ELR (cell line): ENCODE data around the gene ANKS1B.
"Not testable (repeated sequence)": the region's sequence is repeated elsewhere in the genome, so short reads cannot be mapped to it uniquely, and the experiment has no call there.

Source experiments
- DNase-seq: peaks from one replicate; pipeline ENCODE4 v3.0.0-alpha.2; 2015; ENCODE audit warnings: low read depth

Gene ANKS1B

DNA sequence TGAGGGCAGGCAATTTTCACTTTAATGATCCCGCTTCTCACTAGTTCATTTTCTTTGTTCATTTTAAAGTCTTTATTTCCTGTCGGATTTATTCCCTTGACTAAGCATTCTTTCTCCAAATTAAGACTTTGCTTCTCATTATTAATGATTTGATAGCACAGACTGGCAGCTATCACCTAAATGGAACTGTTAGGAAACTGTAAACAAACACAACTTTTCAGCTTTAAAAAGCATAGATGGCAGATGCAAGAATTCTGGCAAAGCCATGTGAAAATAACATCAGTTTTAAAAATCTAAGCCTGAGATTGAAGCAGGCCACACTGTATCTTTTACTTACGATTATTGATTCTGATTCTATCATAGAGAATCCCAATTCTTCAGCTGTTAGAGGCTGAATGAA lies 225.7 kb downstream of the ANKS1B start:
- no peak for DNase-seq

DNA sequence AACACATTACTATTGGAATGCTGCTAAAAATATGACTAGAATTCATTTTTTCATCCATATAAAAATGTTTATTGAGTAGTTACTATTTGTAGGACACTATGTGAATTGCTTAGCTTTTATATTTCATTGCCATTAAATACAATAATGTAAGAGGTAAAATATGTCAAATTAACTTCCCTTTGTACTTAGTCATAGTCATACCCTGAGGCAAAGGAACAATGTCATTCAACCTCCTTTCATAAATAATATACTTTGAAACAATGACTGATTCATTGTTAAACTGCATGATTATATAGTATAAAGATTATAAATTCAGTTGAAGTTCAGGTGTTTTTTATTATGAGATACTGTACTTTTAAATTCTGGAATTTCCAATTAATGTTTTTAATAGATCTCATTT lies 232.0 kb downstream of the ANKS1B start:
- peak; percentile 52 for DNase-seq

DNA sequence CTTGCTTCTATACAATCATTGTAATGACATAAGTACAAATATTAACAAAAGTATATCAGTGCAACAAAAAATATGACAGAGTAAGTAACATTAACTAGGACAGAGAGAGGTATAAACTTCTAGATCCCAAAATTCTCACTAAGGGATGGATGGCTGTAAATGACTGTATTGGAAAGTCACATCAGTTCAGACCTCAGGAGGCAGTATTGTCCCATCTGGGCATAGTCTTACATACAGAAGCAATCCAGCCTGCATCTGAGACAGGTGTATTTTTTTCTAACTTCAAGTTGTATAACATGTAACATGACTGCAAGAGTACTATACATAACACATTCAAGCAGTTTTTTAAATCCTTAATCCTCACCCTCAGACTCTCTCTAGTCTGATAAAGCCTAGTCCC lies 238.2 kb downstream of the ANKS1B start:
- DNase-seq, result no peak

DNA sequence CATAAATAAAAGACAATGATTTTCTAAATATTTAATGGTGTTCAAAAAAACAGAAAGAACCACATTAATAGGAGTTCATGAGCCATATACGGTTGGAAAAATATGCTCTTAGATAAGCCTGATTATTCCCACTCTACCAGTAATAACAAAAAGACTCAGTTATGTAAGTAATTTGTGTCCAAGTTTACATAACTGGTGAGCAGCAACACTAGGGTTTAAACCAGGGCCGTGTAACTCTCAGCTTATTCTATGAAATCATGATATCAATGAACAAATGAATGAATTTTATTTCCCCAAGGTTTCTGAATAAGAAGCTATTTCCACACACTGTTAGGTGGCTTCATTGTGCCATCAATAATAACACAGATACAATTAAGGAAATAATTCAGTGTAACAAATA lies 238.8 kb downstream of the ANKS1B start:
- DNase-seq, result no peak

DNA sequence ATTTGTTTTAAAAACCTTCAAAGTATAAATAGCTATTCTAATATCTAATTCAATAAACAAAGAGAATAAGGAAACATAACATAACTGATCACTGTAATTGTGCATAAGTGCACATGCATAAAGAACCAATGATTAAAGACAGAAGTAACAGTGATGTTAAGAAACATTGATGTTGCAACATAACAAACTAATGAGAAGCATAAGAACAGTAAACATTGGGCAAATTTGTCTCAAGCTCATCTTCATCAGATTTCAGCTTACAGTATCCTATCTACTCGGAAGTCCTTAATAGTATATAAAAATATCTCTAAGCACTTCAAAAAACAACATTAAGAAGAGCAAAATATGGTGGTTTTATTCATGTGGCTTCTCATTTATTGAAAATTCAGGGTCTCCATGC lies 239.6 kb downstream of the ANKS1B start:
- no peak for DNase-seq

DNA sequence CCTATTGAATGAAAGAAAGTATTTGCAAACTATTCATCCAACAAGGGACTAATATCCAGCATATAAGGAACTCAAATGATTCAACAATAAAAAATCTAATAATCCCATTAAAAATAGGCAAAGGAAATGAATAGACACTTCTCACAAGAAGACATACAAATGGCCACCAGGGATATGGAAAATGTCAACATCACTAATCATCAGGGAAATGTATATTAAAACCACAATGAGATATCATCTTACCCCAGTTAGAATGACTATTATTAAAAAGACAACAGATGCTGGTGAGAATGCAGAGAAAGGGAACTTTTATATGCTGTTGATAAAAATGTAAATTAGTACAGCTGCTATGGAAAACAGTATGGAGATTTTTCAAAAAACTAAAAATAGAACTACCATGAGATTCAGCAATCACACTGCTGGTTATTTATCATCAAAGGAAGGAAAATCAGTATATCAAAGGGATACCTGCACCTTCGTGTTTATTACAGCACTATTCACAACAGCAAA lies 247.9 kb downstream of the ANKS1B start:
- no peak for DNase-seq

DNA sequence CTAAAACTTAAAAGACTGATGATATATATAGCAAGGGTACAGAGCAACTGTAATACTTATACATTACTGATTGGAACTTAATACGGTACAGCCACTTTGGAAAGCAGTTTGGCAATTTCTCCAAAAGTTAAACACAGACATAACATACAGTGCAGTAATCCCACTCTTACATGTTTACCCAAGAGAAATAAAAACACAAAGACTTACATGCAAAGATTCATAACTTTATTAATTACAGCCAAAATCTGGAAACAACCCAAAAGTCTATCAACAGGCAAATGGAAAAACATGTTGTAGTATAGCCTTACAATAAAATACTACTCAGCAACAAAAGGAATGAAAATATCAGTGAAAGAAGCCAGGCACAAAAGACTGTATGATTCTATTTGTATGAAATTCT lies 252.6 kb downstream of the ANKS1B start:
- DNase-seq, result no peak

DNA sequence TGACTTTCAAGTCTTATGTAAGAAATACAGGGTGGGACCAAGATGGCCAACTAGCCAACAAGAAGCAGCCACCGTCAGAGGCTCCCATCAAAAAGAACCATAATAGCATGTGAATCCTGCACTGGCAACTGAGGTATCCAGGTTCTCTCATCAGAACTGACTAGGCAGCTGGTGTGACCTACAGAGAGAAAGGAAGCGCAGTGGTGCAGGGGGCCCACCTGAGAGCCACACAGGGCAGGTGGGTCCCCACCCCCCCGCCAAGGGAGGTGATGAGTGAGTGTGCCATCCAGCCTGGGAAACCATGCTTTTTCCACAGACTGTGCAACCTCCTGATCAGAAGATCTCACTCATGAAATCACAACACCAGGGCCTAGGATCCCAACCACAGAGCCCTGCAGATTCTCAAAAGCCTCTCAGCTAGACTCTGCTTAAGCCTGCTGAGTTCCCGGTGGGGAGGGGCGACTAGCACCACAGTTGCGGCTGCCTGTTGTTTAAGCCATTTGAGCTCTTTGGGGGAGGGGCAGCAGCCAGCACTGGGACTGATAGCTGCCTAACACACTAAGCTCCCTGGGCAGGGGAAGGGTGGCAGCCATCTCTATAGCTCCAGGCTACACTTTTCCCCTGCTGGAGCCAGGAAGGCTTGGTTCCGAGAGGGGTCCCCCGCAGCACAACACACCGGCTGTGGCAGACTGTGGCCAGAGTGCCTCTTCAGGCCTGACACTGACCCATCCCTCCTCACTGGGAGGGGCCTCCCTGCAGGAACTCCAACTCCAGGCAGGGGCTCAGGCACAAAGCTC lies 261.8 kb downstream of the ANKS1B start:
- no peak for DNase-seq

DNA sequence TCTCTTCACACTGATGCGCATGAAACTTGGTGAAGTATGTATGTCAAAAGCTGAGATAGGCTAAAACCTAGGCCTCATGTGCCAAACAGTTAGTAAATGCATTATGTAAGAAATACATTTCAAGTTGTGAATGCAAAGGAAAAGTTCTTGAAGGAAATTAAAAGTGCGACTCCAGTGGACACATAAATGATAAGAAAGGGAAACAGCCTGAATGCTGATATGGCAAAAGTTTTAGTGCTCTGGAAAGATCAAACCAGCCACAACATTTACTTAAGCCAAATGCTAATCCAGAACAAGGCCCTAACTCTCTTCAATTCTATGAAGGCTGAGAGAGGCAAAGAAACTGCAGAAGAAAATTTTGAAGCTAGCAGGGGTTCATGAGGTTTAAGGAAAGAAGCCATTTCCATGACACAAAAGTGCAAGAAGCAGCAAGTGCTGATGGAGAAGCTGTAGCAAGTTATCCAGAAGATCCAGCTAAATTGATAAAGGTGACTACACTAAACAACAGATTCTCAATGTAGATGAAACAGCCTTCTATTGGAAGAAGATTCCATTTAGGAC lies 262.9 kb downstream of the ANKS1B start:
- no peak for DNase-seq

DNA sequence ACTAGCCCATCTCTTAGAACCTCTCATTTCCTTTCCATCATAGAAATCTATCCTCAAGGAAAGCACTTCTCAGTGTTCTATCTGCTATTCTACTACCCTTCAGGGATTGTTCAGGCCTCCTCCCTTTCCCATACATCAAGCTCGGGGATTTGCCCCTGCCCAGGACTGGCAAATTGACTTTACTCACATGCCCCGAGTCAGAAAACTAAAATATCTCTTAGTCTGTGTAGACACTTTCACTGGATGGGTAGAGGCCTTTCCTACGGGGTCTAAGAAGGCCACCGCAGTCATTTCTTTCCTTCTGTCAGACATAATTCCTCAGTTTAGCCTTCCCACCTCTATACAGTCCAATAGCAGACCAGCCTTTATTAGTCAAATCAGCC lies 264.7 kb downstream of the ANKS1B start:
- not testable (repeated sequence) for DNase-seq

DNA sequence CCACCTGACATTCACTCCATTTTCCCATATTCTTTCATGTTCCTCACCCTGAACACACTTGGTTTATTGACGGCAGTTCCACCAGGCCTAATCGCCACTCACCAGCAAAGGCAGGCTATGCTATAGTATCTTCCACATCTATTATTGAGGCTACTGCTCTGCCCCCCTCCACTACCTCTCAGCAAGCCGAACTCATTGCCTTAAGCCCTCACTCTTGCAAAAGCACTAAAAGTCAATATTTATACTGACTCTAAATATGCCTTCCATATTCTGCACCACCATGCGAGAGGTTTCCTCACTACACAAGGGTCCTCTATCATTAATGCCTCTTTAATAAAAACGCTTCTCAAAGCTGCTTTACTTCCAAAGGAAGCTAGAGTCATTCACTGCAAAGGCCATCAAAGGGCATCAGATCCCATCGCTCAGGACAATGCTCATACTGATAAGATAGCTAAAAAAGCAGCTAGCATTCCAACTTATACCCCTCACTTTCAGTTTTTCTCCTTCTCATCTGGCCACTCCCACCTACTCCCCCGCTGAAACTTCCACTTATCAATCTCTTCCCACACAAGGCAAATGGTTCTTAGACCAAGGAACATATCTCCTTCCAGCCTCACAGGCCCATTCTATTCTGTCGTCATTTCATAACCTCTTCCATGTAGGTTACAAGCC lies 265.2 kb downstream of the ANKS1B start:
- not testable (repeated sequence) for DNase-seq

DNA sequence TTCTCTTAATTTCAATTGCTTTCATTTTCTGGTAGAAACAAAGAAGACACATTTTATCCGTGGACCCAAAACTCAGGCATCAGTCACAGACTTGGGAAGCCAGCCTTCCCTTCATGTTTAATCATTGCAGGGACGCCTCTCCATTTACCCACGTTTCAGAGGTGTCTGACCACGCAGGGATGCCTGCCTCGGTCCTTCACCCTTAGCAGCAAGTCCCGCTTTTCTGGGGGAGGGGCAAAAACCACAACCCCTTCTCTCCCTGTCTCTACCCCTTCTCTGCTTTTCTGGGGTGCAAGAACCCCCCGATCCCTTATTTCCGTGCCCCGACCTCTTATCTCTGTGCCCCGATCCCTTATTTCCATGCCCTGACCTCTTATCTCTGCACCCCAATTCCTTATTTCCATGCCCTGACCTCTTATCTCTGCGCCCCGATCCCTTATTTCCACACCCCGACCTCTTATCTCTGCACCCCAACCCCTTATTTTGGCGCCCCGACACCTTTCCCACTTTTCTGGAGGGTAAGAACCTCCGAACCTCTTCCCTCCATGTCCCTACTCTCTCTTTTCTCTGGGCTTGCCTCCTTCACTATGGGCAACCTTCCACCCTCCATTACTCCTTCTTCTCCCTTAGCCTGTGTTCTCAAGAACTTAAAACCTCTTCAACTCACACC lies 268.8 kb downstream of the ANKS1B start:
- not testable (repeated sequence) for DNase-seq

DNA sequence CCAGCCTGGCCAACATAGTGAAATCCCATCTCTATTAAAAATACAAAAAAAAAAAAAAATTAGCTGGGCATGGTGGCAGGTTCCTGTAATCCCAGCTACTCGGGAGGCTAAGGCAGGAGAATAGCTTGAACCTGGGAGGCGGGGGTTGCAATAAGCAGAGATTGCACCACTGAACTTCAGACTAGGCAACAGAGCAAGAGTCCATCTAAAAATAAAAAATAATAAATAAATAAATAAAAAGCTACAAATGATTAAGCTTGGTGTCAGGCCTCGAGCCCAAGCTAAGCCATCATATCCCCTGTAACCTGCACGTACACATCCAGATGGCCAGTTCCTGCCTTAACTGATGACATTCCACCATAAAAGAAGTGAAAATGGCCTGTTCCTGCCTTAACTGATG lies 269.8 kb downstream of the ANKS1B start:
- DNase-seq, result not testable (repeated sequence)

DNA sequence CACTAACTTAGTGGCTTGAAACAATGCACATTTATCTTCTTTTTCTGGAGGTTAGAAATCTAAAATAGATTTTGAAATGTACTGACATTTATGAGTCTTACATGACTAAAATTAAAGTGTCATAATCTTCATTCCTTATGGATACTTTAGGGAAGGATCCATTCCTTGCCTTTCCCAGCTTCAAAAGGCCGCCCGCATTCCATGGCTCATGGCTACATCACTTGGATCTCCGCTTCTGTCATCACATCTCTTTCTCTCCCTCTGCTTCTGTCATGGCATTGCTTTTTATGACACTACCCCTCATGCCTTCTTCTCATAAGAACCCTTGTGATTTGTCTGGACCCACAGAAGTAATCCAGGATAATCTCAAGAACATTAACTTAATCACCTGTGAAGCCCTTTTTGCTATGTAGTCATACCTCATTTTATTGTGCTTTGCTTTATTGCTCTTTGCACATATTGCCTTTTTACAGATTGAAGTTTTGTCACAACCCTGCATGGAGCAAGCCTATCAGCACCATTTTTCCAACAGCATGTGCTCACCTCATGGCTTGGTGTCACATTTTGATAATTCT lies 270.7 kb downstream of the ANKS1B start:
- no peak for DNase-seq

DNA sequence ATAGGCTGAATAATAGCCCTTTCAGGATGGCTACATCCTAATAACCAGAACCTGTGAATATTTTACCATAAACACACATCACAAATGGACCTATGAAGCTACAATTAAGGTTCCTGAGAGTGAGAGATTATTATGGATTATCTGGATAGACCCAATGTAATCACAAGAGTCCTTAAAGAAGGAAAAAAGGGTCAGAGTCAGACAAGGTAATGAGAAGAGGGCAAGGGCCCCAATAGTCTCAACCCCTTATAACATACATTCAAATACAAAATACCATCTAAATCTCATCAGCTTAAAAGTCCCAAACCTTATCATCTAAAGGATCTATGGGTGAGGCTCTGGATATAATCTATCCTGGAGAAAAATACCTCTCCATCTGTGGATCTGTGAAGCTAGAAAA lies 272.5 kb downstream of the ANKS1B start:
- DNase-seq, result no peak

DNA sequence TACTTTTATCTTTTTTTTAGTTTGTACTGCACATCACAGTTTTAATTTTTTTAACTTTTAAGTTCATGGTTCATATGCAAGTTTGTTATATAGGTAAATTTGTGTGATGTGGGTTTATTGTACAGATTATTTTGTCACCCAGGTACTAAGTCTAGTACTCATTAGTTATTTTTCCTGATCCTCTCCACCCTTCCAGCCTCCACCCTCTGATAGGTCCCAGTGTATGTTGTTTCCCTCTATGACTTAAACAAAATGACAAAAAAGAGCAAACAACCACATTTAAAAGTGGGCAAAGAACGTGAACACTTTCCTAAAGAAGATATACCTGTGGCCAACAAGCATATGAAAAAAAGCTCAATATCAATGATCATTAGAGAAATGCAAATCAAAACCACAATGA lies 273.5 kb downstream of the ANKS1B start:
- no peak for DNase-seq

DNA sequence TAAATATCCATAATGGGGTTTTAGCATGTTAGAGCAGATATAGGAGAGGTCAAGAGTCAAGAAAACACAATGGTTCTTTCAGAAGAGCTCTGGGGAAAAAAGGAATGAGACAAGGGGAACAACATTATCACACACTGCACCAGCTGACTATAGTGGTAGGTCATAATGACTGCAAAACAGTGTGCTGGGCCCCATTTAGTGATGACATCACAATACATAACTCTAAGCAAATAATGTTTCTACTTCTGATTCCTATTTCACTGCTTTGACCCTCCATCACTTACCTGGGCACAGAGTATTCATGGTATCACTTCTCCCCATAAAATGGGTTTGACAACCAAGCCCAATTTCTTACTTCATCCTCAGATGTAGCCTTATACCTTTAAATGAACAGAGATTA lies 275.1 kb downstream of the ANKS1B start:
- DNase-seq, result no peak

DNA sequence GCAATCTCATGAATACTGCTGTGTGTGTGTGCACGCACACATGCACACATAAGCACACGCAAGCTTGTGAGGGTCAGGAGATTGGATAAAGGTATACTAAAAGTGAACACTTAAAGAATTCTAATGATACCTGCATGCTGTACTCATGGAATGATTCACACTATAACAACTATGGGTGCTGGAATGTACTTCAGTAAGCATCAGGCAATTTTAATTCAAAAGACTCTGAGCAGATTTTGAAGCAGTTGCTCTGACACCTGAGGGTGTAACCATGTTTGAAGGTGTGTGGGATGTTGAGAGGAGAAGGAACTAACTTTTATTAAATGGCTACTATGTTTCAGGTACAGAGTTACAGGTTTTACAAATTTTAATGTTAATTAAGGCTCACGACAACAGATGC lies 275.6 kb downstream of the ANKS1B start:
- DNase-seq, result no peak

DNA sequence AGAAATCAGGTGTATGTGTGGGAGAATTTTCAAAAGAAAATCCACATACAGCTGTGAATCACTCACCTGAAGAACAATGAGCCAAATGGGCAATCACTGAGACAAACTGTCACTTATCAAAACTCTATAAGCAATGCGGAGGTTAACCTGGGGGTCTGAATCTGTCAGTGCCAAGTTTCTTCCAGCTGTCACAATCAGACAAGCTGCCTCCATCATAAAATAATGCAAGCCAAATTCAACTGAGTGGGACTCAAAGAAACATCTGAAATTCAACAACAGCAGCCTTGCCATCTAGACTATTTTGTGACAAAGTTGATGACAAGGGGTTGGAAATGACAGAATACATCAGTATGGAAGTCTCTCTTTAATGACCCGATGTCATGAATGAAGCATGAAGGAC lies 276.9 kb downstream of the ANKS1B start:
- no peak for DNase-seq

DNA sequence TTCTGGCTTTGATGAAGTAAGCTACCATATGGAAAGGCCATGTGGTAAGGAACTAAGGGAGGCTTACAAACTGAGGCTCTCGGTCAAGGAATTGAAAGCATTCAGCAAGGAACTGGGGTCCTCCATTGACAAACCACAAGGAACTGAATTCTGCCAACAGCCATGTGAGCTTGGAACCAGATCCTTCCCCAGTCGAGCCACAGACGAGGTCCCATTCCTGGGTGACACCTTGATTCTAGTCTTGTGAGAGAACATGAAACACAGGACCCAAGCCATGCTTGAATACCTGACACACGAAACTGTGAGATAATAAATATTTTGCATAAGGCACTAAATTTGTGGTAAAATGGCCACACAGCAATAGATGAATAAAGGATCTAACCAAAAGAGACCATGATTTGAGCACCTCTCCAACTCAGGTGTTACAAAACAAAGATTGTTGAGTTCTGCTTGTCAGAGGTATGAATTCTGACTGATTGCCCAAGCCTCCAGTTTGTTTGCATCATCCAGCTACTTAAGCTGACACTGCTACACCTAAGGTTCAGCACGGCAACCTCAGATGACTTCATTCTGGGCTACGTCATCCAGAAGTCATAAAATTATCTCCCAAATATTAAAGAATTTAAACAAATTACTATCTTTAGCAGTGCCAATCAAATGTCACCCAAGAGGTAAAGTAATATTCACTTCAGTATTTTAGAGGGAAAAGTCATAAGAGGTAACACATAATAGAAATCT lies 277.8 kb downstream of the ANKS1B start:
- no peak for DNase-seq

DNA sequence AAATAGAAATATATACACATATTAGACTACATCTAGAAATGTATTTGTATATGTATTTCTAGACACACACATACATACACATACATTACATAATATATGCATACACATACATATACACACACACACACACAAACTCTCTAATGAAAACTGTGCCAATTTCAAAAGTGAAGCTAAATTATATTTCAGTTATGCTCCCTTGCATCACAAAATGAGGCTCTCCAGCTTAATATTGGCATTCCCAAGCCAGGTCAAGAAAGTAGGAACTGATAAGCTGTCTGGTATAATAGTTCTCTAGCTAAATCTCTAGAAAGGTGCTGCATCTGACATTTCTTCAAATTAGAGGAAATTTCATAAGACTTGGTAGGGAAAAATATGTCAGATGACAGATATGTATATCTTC lies 280.3 kb downstream of the ANKS1B start:
- no peak for DNase-seq

DNA sequence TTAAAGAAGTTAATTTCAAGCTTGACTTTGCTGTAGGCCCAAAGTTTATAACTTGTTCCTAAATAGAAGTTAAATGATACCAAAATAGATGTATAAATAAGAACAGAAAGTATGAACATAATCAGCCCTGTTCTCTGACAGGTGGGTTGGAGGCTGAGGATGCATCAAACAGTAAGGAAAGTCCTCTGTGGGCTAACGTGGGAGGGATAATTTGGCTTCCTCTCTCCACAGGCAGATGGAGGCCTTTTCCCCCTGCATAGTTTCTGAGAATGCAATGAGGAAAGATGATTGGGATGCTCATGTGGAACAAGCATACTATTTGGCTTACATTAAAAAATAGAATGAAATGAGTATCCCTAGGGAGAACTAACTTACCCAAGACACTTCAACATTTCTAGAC lies 280.7 kb downstream of the ANKS1B start:
- no peak for DNase-seq
